HG02571 (cell line): ENCODE measurements around the gene SF3B6.
A peak's percentile ranks its signal among the peaks of the same experiment; 100 is the strongest.
"Not testable (repeated sequence)": the region's sequence is repeated elsewhere in the genome, so short reads cannot be mapped to it uniquely, and the experiment has no call there.

Experiments
- ATAC-seq: cut with Tn5 transposase; IDR thresholded peaks from one replicate; pipeline ENCODE4 v1.9.1; 2021; ENCODE audit warnings: mild to moderate bottlenecking, moderate library complexity; ENCODE audit not compliant: unreplicated experiment

SF3B6 gene

GRCh38 chr2:24095171-24095677, 19.1 kb upstream of the SF3B6 start:
- not testable (repeated sequence) for ATAC-seq

GRCh38 chr2:24093270-24093669, 17.1 kb upstream of the SF3B6 start:
- ATAC-seq, result not testable (repeated sequence)

- no peak for ATAC-seq
Measured at GRCh38 chr2:24088821-24089359, 12.8 kb upstream of the SF3B6 start.

GRCh38 chr2:24087032-24087431, 10.9 kb upstream of the SF3B6 start:
- ATAC-seq, result no peak

GRCh38 chr2:24086241-24086640, 10.1 kb upstream of the SF3B6 start:
- no peak for ATAC-seq

- no peak for ATAC-seq
Measured at GRCh38 chr2:24085200-24085489, 9.0 kb upstream of the SF3B6 start.

- ATAC-seq, result peak; percentile 77
Measured at GRCh38 chr2:24084386-24085199, 8.5 kb upstream of the SF3B6 start, which contains the start of gene TP53I3. Gene TP53I3, minus strand, starts transcription at chr2:24084834. Its CDS starts 508 bp downstream, at chr2:24084326.

GRCh38 chr2:24083567-24084385, 7.7 kb upstream of the SF3B6 start:
- peak; percentile 72 for ATAC-seq

- ATAC-seq, result no peak
Measured at GRCh38 chr2:24082787-24083566, 6.9 kb upstream of the SF3B6 start.

- ATAC-seq, result no peak
Measured at GRCh38 chr2:24080701-24081100, 4.6 kb upstream of the SF3B6 start.

GRCh38 chr2:24077879-24078278, 1.8 kb upstream of the SF3B6 start:
- ATAC-seq, result no peak

- no peak for ATAC-seq
Measured at GRCh38 chr2:24077535-24077877, 1.4 kb upstream of the SF3B6 start.

GRCh38 chr2:24076849-24077534, 866 bp upstream of the SF3B6 start:
- ATAC-seq, result no peak

GRCh38 chr2:24075259-24075658, 867 bp downstream of the SF3B6 start:
- no peak for ATAC-seq

GRCh38 chr2:24073816-24074215, 2.3 kb downstream of the SF3B6 start:
- no peak for ATAC-seq

- ATAC-seq, result no peak
Measured at GRCh38 chr2:24072259-24072658, 3.9 kb downstream of the SF3B6 start.

- no peak for ATAC-seq
Measured at GRCh38 chr2:24065341-24065740, 10.8 kb downstream of the SF3B6 start.

- no peak for ATAC-seq
Measured at GRCh38 chr2:24058564-24059271, 17.4 kb downstream of the SF3B6 start.

GRCh38 chr2:24055750-24056149, 20.4 kb downstream of the SF3B6 start:
- ATAC-seq, result no peak
